Mucosa of descending colon (tissue), 3 donors: ENCODE results near the gene TTYH2. TPM values are rescaled to one million over a fixed set of nuclear protein-coding genes. Genes with fewer than 3 reads are reported as not detected.
A peak's percentile ranks its signal among the peaks of the same experiment; 100 is the strongest.

Source experiments
- ATAC-seq: fragments of 200-7000 bp; cut with Tn5 transposase; one replicate; pipeline ENCODE4 v1.9.1; 2020; ENCODE audit warnings: mild to moderate bottlenecking, moderate library complexity
- DNase-seq, 3 donors: peaks; one replicate each; pipeline ENCODE4 v3.0.0-alpha.2; 2020
- H3K36me3 ChIP-seq: fragments of 200-600 bp; one replicate; pipeline ENCODE4 v1.8.0; 2021; ENCODE audit warnings: low read depth, mild to moderate bottlenecking
- H3K4me1 ChIP-seq: fragments of 200-600 bp; one replicate; pipeline ENCODE4 v1.8.0; 2021; ENCODE audit warnings: low read depth, mild to moderate bottlenecking
- H3K4me3 ChIP-seq: fragments of 200-600 bp; one replicate; pipeline ENCODE4 v1.8.0; 2021; ENCODE audit warnings: mild to moderate bottlenecking
- H3K9me3 ChIP-seq: fragments of 200-600 bp; one replicate; pipeline ENCODE4 v1.8.0; 2021; ENCODE audit warnings: mild to moderate bottlenecking
- intact Hi-C, 2 donors: fragments of 100-400 bp; cut with DNase I in 1 of 2; cut with micrococcal nuclease in 1 of 2; formaldehyde crosslinking; loops; one replicate each; pipeline versions ENCODE4 v1.11.0 to v1.11.1; 2022; cut with DNase I, micrococcal nuclease
- total RNA-seq, 3 donors: library from RNA; stranded (reverse); fragmentation: NEBNext Ultra II Directional in 2 of 3; extraction: Animal tissue kit (Norgen Biotek cat#: 25700) in 2 of 3; gene quantifications; one replicate each; pipeline versions ENCODE4 v1.2.1 to v1.2.4, GENCODE V29; 2021 to 2023
- TF ChIP-seq, protein P1 (sequence below): fragments of 200-600 bp; IDR thresholded peaks from one replicate; pipeline ENCODE4 v1.8.0; 2022; ENCODE audit warnings: antibody characterized with exemption, mild to moderate bottlenecking
- donor health status: DM: no; HTN: no; CAD: no; lungs with moderate emphysema.
- donor health status: DM: no; HTN: no; CAD: no.
- donor health status: DM: no; HTN: yes; CAD: no.

Gene TTYH2
- total RNA-seq, 3 donors from 2014 or later = 2.5 to 9.1 (median 3.1) TPM

DNA sequence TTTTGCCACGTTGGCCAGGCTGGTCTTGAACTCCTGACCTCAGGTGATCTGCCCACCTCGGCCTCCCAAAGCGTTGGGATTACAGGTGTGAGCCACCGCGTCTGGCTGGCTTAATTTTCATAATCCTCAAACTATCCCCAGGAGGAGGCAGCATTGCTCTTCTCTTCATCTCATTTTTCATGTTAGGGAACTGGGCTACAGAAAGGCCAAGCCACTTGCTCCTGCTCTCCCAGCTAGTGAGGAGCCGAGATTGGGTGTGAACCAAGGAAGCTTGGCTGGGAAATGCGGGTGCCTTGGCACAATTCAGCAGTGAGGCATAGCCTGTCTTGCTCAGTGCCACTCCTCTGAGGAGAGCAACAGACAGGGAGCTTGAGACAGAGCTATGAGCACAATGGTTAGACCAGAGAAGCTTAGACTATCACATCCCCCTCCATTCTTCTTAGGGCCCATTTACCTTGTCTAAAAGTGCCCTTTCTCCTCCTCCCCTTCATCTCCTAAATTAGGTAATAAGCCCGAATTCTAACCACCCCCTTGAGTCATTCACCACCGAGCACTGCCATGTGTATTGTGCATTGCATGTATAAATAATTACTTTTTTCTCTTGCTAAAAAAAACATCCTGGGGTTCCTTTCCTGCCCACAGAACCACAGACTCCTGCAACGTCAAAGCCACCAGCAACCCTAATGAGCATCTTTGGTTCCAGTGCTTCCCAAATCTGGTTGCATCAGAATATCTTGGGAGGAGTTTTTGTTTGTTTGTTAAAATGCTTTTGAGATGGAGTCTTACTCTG, 92.7 kb downstream of the TTYH2 start:
- peak; percentile 10 for ATAC-seq
- H3K9me3 ChIP-seq = no peaks in the 10 kb centered on the region
- intact Hi-C loops = no loop called here
- no peak overlapping the region for H3K4me3 ChIP-seq
- H3K36me3 ChIP-seq = no peaks in the 10 kb centered on the region
- TF ChIP-seq, protein P1, sequence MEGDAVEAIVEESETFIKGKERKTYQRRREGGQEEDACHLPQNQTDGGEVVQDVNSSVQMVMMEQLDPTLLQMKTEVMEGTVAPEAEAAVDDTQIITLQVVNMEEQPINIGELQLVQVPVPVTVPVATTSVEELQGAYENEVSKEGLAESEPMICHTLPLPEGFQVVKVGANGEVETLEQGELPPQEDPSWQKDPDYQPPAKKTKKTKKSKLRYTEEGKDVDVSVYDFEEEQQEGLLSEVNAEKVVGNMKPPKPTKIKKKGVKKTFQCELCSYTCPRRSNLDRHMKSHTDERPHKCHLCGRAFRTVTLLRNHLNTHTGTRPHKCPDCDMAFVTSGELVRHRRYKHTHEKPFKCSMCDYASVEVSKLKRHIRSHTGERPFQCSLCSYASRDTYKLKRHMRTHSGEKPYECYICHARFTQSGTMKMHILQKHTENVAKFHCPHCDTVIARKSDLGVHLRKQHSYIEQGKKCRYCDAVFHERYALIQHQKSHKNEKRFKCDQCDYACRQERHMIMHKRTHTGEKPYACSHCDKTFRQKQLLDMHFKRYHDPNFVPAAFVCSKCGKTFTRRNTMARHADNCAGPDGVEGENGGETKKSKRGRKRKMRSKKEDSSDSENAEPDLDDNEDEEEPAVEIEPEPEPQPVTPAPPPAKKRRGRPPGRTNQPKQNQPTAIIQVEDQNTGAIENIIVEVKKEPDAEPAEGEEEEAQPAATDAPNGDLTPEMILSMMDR = no peak
- H3K4me1 ChIP-seq = no peaks in the 10 kb centered on the region
- peak in 1 of 3 donors; percentile 29 for DNase-seq

DNA sequence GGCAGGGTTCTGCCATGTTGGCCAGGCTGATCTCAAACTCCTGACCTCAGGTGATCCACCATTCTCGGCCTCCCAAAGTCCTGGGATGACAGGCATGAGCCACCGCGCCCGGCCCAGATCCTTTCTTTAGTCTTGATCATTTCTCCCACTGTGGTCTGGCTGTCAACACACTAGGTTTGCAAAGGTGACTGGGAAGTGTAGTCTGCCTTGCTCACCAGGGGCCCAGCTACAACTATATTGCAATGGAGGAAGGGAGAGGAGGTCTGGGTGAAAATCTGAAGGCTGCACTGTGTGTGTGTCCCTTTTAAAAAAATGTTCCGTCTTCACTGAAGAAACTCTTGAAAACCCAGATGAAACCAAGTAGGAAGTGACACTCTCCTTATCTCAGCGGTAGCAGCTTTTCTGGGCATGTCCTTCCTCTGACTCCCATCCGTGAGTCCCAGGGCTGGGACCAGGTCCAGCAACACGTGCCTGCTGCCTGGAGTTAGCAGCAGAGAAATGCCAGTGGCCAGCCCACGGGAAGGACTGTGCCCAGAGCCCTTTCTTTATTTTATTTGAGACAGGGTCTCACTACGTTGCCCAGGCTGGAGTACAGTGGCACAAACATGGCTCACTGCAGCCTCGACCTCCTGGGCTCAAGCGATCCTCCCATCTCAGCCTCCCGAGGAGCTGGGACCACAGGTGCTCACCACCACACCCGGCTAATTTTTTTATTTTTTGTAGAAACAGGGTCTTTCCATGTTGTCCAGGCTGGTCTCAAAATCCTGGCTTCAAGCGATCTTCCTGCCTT, 94.8 kb downstream of the TTYH2 start:
- TF ChIP-seq, protein P1 = no peak
- DNase-seq (no peak), ATAC-seq (no peak)
- no peaks in the 10 kb centered on the region for H3K9me3 ChIP-seq
- no peak overlapping the region for H3K4me3 ChIP-seq
- no peaks in the 10 kb centered on the region for H3K4me1 ChIP-seq
- H3K36me3 ChIP-seq = no peaks in the 10 kb centered on the region
- intact Hi-C loops = no loop called here

DNA sequence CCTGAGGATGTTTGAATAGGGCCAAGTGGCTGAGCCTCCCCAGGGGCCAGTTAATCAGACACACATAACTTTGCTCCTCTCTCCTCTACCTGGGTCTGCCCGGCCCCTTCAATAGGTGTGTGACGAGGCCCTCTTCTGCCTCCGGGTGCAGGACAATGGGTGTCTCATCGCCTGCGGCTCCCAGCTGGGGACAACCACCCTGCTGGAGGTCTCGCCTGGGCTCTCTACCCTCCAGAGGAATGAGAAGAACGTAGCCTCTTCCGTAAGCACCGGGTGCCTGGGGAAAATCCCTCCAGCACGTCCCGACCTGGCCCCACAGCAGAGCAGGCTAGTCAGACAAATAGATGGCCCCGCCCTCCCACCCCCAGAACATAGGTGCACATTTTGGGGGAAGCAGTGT, 96.5 kb downstream of the TTYH2 start:
- Histone ChIP-seq H3K36me3 (no peaks in the 10 kb centered on the region), H3K4me1 (no peaks in the 10 kb centered on the region), H3K9me3 (no peaks in the 10 kb centered on the region), H3K4me3 (no peak overlapping the region)
- intact Hi-C loops = no loop called here
- ATAC-seq (no peak), DNase-seq (no peak)
- TF ChIP-seq, protein P1 = no peak

Other genes with a start within 250 kb of the TTYH2 start
- 100 to 1,000 TPM; 617 to 705 (median 692) TPM for gene RPL38, start 9.9 kb upstream of the TTYH2 start, total RNA-seq
- not detected for gene DNAI2, start 60.7 kb downstream of the TTYH2 start, total RNA-seq
- 1 to 10 TPM in 2 of 3 donors, under 1 TPM in 1; 0.73 to 7.4 (median 2.4) TPM for gene KIF19, start 112.7 kb downstream of the TTYH2 start, total RNA-seq
- under 1 TPM in 1 of 3 donors, not detected in 2; 0.17 TPM for gene BTBD17, start 148.3 kb downstream of the TTYH2 start, total RNA-seq
- gene GPR142, start 153.9 kb downstream of the TTYH2 start, total RNA-seq = under 1 TPM in 1 of 3 donors, not detected in 2; 0.17 TPM
- gene GPRC5C, start 218.5 kb downstream of the TTYH2 start, total RNA-seq = 100 to 1,000 TPM in 2 of 3 donors, 10 to 100 TPM in 1; 62.2 to 172 (median 139) TPM